Measurements from ENCODE around the gene CAPN10.

Gene CAPN10

DNA sequence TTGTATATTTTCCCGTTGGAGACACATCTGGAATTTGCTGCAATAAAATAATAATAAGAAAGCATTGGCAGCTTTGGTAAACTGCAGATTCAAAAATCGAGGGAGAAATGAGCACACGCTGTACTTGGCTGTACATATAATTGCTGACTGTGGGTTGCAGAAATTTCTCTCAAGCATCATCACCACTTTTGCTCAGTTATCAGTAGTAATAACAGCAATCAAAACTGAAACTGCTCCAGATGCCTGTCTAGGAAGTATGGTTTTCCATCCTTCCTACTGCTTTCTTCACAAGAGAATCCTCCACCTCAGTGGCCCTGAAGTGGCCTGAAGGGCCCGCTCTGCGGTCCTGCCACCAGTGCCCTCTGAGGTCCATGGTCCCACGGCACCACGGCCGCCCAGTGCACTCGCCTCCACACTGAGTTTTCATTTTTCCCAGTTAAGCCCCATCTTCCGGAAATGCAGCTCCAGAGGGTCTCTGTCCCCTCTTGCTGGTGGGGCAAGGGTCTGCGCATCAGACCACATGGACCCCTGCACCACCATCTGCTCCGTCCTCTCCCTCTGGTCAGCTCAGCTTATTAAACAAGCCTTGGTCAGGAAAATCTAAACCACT is 22.5 kb upstream of the CAPN10 start:
- DNase-seq (ENCODE audit: low read depth) = no peak

DNA sequence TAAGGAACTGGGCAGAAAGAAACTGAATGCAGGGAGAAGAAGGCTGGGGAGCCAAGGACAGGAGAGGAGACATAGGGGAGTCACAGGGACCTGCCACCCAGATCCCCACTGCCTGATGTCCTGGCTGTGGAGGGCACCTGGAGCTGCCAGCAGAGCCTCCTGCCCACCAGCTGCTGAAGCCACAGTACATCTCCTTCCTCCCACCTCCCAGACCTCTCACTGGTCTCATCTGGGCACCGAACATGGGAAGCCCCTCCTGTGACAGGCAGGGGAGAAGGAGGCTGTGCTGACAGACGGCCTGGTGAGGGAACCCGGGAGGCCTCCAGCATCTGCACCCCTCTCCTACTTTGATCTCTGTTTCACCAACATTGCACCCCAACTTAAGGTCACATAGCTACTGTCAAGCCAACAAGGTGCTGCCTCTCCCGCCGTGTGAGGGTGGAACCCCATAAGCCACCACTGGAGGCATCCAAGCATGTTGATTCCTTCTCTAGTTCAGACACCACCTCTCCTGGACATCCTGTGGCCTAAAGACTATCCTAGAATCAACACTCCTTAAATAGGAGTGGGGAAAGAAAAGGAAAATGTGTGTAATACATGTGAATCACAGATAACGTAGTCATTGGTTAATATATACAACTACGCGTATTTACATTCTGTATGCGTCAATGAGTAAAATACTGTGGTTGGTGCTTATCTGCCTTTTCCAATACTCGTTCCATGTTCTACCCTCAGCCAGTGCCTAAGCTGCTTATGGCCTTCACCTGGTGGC is 21.8 kb upstream of the CAPN10 start:
- DNase-seq (ENCODE audit: low read depth) = peak; percentile 33

GRCh38 chr2:240565333-240566202 is 21.0 kb upstream of the CAPN10 start:
- DNase-seq (ENCODE audit: low read depth) = peak; percentile 82

GRCh38 chr2:240566203-240567136 is 20.1 kb upstream of the CAPN10 start:
- peak; percentile 93 for DNase-seq (ENCODE audit: low read depth)

DNA sequence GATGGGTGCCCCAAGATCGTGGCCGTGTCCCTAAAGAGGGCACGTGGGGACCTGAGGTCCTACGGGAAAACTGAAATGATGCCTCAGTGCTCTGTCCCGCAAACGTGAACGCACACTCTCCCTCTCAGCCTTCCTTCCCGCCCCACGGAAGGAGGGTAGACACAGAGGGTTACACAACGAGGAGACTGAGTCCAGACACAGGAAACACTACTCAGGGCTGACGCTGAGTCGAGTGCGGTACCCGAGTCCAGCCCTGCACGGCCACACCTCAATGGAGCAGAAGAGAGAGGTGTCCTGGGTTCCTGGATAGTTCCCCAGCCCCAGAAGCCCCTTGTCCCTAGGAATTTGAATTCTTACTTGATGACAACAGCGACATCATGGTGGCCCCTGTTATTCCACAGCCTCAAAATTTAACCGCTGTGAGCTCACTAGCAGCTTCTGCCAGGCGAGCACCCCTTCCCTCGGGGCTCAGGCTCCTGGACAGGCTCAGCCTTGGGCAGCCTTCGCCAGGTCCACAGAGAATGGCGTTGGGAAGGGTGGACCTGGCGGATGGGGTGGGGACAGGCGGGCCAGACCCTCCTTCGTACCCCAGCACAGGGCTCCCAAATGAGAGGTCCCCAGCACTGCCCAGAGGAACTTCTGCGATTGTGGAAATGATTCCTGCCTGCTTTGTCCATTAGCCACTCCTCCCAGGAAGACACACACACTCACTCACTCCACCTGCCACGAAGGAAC is 19.2 kb upstream of the CAPN10 start:
- DNase-seq (ENCODE audit: low read depth) = peak; percentile 37

- peak; percentile 40 for DNase-seq (ENCODE audit: low read depth)
These were observed 18.5 kb upstream of the CAPN10 start, which contains the start of gene RNPEPL1 for GRCh38 chr2:240567872-240568677. TSS of gene RNPEPL1 (plus strand) at chr2:240568484. CDS start at chr2:240568587, 103 bp downstream.

- peak; percentile 51 for DNase-seq (ENCODE audit: low read depth)
These were observed 17.6 kb upstream of the CAPN10 start for GRCh38 chr2:240568678-240569522.

GRCh38 chr2:240569523-240569997 is 17.0 kb upstream of the CAPN10 start:
- no peak for DNase-seq (ENCODE audit: low read depth)

GRCh38 chr2:240569998-240570530 is 16.5 kb upstream of the CAPN10 start:
- no peak for DNase-seq (ENCODE audit: low read depth)

DNA sequence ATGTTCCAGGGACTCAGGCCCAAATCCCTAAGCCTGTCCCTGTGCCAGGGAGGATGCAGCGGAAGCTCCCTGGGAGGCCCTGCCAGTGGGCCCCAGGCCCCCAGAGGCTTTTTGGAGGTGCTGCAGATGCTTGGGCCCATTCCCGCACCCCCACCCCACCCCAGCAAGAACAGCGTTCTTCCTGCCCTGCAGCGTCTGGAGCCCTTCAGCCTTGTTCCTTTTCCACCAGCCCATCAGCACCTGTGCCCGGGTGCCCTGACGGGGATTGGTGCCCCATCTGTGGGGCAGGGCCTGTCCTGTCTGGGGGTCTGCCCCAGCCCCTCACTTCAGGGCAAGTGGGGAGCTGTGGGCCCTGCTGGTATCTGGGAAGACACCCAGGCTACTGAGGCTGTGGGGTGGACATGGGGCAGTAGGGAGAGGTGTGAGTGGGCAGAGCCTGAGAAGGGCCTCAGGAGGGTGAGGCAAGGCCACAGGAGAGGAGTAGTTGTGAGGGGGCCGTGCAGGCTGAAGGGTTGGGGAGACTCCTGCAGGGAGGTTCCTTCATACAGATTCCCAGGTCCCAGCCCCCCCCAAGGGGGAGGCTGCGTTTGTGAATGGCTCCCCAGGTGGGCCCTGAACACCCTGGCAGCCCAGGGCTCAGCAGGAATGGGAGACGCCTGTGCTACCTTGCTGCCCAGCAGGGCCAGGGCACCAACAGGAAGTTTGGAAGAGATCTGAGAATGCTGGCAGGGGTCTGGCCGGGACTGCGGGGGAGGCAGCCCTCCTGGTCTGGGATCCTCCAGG is 15.8 kb upstream of the CAPN10 start:
- DNase-seq (ENCODE audit: low read depth) = no peak

- DNase-seq (ENCODE audit: low read depth) = no peak
These were observed 15.1 kb upstream of the CAPN10 start for GRCh38 chr2:240571314-240571973.

GRCh38 chr2:240572141-240573031 is 14.1 kb upstream of the CAPN10 start:
- no peak for DNase-seq (ENCODE audit: low read depth)

DNA sequence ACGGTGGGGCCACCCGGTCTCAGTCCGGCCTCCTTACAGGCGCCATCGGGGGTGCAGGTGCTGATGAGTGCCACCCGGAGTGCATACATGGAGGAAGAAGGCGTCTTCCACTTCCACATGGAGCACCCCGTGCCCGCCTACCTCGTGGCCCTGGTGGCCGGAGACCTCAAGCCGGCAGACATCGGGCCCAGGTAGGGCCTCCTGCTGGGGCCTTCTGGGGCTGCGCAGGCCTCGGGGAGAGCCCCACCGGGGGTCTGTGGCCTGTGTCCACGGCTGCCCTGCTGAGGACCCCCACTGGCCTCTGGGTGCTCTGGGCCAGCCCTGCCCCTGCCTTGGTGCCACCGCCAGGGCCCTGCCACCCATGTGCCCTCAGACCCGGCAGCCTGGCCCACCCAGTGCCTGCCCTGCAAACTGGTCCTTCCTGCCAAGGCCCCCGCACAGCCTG is 13.4 kb upstream of the CAPN10 start:
- no peak for DNase-seq (ENCODE audit: low read depth)

GRCh38 chr2:240573516-240574385 is 12.8 kb upstream of the CAPN10 start:
- no peak for DNase-seq (ENCODE audit: low read depth)

All from T follicular helper cell (primary cell).